Sigmoid colon (tissue), 7 donors: ENCODE measurements around the gene NUDT14. TPM values are rescaled to one million over a fixed set of nuclear protein-coding genes. Genes with fewer than 3 reads are reported as not detected.
A peak's percentile ranks its signal among the peaks of the same experiment; 100 is the strongest.

Source experiments
- DNase-seq: peaks from one replicate; pipeline ENCODE4 v3.0.0-alpha.2; 2019
- H3K27ac ChIP-seq, 4 donors: fragments of 200-600 bp; sonication (generic); one replicate each; pipeline ENCODE4 v1.5.1; 2016 to 2019; ENCODE audit warnings: mild to moderate bottlenecking in 1 of 4
- H3K27me3 ChIP-seq, 3 donors: fragments of 200-600 bp; sonication (generic); one replicate each; pipeline ENCODE4 v1.5.1; 2019; ENCODE audit warnings: mild to moderate bottlenecking in 1 of 3
- H3K36me3 ChIP-seq, 4 donors: fragments of 200-600 bp; sonication (generic); one replicate each; pipeline ENCODE4 v1.5.1; 2016 to 2019
- H3K4me1 ChIP-seq, 4 donors: fragments of 200-600 bp; sonication (generic); one replicate each; pipeline ENCODE4 v1.5.1; 2017 to 2019
- H3K4me3 ChIP-seq, 4 donors: fragments of 200-600 bp; sonication (generic); one replicate each; pipeline ENCODE4 v1.5.1; 2017 to 2019; ENCODE audit warnings: mild to moderate bottlenecking in 2 of 4, moderate library complexity in 1 of 4
- H3K9me3 ChIP-seq, 4 donors: fragments of 200-600 bp in 3 of 4; sonication (generic) in 3 of 4; one replicate each; pipeline versions ENCODE4 v1.5.1 to v1.6.1; 2013 to 2019
- EP300 ChIP-seq, 4 donors: sonication (generic); formaldehyde crosslinking; IDR thresholded peaks; one replicate each; pipeline ENCODE4 v1.6.1; 2017; ENCODE audit warnings: antibody characterized with exemption in 4 of 4
- POLR2A ChIP-seq, 2 donors: fragments of 450-650 bp; IDR thresholded peaks; one replicate each; pipeline ENCODE4 v1.6.1; 2016; ENCODE audit warnings: antibody characterized with exemption in 2 of 2, mild to moderate bottlenecking in 2 of 2, moderate library complexity in 2 of 2
- POLR2AphosphoS5 ChIP-seq, 4 donors: sonication (generic); formaldehyde crosslinking; IDR thresholded peaks; one replicate each; pipeline ENCODE4 v1.6.1; 2017; ENCODE audit warnings: antibody characterized with exemption in 4 of 4
- WGBS, 2 donors: extraction: QIAGEN DNeasy Blood & Tissue Kit; methylation state at CpG; one replicate each; pipeline ENCODE4 v1.1.7; 2013; 5-methylcytosine and 5-hydroxymethylcytosine counted together
- intact Hi-C: fragments of 100-400 bp; cut with DNase I; formaldehyde crosslinking; loops from one replicate; pipeline ENCODE4 v1.15.1; 2023
- polyA plus RNA-seq, 3 donors: library from polyadenylated mRNA; stranded (reverse); fragments of 200-250 nt; gene quantifications; one replicate each; pipeline ENCODE4 v1.2.3, GENCODE V29; 2013
- total RNA-seq, 4 donors: library from RNA; depleted of rRNA; stranded (reverse); fragments of >200 nt; gene quantifications; one replicate each; pipeline ENCODE4 v1.1.0, GENCODE V29; 2016
- TF ChIP-seq, protein P1 (sequence below), 4 experiments: fragments of 450-650 bp in 3 of 4; fragments of 200-600 bp in 1 of 4; IDR thresholded peaks; one replicate each; pipeline ENCODE4 v1.5.1; 2016 to 2019; ENCODE audit warnings: antibody characterized with exemption in 4 of 4, mild to moderate bottlenecking in 3 of 4, moderate library complexity in 2 of 4
- donor health status: healthy with polysubstance abuse.
- donor health status: Bipolar disorder and iron deficiency.
- donor health status: healthy.

The NUDT14 gene
- total and polyA plus RNA-seq, 7 donors = 4.1 to 47.4 (median 10.5) TPM

DNA sequence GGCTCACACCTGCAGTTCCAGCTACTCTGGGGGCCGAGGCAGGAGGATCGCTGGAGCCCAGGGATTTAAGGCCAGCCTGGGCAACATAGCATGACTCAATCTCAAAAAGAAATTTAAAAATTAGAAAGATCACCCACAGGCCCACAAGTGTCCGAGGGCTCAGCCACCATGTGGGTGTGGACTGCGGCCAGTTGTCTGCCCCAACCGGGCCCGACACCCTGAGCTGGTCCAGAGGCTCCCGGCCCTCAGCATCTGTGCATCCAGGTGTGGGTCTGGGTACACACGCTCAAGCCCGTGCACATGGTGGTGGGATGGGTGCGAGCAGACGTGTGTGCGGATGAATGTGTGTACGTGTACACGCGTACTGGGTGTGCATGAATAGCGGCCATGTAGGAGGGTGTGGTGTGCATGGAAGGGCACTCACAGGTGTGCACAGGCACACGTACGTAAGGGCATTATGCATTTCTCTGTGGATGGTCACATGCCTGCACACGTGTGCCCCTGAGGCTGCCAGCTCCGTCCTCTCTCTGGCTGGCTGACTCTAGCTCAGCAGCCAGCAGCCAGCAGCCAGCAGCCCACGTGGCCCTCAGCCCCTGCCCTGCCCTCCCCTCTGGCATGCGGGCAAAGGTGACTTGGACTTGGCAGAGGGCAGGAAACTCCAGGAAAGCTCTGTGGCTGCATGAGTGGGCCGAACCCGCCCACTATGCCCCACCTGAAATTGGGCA lies 23.3 kb upstream of the NUDT14 start:
- H3K9me3 ChIP-seq = no peaks in the 10 kb centered on the region
- TF ChIP-seq EP300 (IDR thresholded peaks at IDR 0.05) (no peak), POLR2A (IDR thresholded peaks at IDR 0.05) (no peak), POLR2AphosphoS5 (IDR thresholded peaks at IDR 0.05) (no peak)
- TF ChIP-seq, protein P1, sequence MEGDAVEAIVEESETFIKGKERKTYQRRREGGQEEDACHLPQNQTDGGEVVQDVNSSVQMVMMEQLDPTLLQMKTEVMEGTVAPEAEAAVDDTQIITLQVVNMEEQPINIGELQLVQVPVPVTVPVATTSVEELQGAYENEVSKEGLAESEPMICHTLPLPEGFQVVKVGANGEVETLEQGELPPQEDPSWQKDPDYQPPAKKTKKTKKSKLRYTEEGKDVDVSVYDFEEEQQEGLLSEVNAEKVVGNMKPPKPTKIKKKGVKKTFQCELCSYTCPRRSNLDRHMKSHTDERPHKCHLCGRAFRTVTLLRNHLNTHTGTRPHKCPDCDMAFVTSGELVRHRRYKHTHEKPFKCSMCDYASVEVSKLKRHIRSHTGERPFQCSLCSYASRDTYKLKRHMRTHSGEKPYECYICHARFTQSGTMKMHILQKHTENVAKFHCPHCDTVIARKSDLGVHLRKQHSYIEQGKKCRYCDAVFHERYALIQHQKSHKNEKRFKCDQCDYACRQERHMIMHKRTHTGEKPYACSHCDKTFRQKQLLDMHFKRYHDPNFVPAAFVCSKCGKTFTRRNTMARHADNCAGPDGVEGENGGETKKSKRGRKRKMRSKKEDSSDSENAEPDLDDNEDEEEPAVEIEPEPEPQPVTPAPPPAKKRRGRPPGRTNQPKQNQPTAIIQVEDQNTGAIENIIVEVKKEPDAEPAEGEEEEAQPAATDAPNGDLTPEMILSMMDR (IDR thresholded peaks at IDR 0.05) = no peak
- peaks cover 0 to 31% (median 27%) of the 10 kb centered on the region in 4 donors for H3K4me1 ChIP-seq
- peaks cover 16 to 34% (median 30%) of the 10 kb centered on the region in 3 donors for H3K27me3 ChIP-seq
- DNase-seq = no peak
- intact Hi-C loops = loop anchor here (5.0 to 10.0 kb wide), 2 partner anchors 78 to 320 kb away; partner anchors contain the start of gene TMEM121
- H3K4me3 ChIP-seq = no peak overlapping the region
- peaks cover 0 to 6% (median 0%) of the 10 kb centered on the region in 4 donors for H3K36me3 ChIP-seq
- 18 to 59% methylated on average over 24 of the region's 24 CpGs for WGBS, 2 donors
- H3K27ac ChIP-seq = no peak overlapping the region

- intact Hi-C loops = loop anchor here (1.0 to 10.0 kb wide), 3 partner anchors 79 to 321 kb away; partner anchors contain the start of gene TMEM121
- WGBS, 2 donors = 58 to 70% methylated on average over 6 of the region's 6 CpGs
- Histone ChIP-seq H3K27me3 (peaks cover 18 to 41% (median 37%) of the 10 kb centered on the region in 3 donors), H3K4me1 (peaks cover 0 to 31% (median 27%) of the 10 kb centered on the region in 4 donors), H3K27ac (no peak overlapping the region), H3K4me3 (no peak overlapping the region), H3K36me3 (no peaks in the 10 kb centered on the region), H3K9me3 (no peaks in the 10 kb centered on the region)
- DNase-seq = no peak
- TF ChIP-seq EP300 (IDR thresholded peaks at IDR 0.05) = no peak
- no peak for TF ChIP-seq POLR2A (IDR thresholded peaks at IDR 0.05)
- no peak for TF ChIP-seq POLR2AphosphoS5 (IDR thresholded peaks at IDR 0.05)
- TF ChIP-seq, protein P1 (IDR thresholded peaks at IDR 0.05) = no peak
Observed at GRCh38 chr14:105203701-105204100, 22.6 kb upstream of the NUDT14 start.

DNA sequence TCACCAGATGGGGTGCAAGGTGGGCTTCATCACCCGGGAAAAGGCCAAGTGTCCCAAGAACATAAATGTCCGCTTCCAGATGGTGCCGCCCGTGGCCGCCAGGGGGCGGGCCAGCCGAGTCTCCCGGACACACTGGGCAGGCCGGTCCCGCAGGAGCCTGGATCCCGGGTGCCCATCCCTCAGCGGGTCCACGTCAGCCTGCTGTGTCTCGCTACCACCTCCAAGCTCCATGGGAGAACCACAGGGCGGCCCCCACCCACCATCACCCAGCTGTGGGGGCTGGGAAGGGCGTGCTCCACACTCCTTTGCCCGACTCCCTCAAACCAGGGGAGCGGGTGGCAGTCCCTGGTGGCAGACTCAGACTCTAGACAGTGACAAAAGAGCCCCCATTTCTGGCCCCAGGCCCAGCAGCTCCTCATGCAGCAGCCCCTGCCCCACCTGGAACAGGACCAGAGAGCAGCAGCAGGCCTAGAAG lies 22.0 kb upstream of the NUDT14 start:
- Histone ChIP-seq H3K9me3 (no peaks in the 10 kb centered on the region), H3K4me1 (peaks cover 0 to 31% (median 27%) of the 10 kb centered on the region in 4 donors), H3K36me3 (no peaks in the 10 kb centered on the region), H3K27ac (no peak overlapping the region), H3K27me3 (peaks cover 18 to 47% (median 43%) of the 10 kb centered on the region in 3 donors), H3K4me3 (no peak overlapping the region)
- no peak for TF ChIP-seq POLR2A (IDR thresholded peaks at IDR 0.05)
- TF ChIP-seq, protein P1 (IDR thresholded peaks at IDR 0.05) = peak; percentile 38 to 97 (median 82)
- intact Hi-C loops = loop anchor here (1.0 to 10.0 kb wide), 3 partner anchors 79 to 322 kb away; partner anchors contain the start of gene TMEM121
- 3 to 9% methylated on average over 18 of the region's 18 CpGs for WGBS, 2 donors
- peak; percentile 87 for DNase-seq

DNA sequence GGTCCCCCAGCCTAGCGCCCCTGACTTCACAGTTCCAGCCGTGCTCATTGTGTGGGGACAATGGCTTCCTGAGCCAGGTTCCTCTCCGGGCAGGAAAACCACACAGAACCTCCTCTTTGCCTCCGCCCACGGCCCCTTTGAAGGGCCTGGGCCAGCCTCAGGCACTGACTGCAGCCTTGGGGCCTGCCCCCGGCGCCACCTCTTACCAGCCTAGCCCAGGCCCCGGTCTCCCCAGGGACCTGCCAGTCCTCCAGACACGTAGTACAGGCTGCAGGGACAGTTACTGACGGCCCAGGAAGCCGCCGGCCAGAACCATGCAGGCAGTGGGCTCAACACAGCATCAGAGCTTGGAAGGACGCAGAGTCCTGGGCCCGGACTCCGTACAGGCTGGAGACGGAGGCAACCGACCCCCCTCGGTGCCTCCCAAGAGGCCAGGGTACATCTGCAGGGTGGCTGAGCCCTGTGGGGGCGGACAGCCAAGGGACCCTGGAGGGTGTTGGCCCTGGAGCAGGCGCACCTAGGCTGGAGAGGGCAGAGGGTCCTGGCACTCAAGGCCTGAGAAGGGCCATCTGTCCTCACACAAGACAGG lies 20.9 kb upstream of the NUDT14 start:
- H3K4me1 ChIP-seq = peaks cover 0 to 34% (median 32%) of the 10 kb centered on the region in 4 donors
- peaks cover 25 to 58% (median 54%) of the 10 kb centered on the region in 3 donors for H3K27me3 ChIP-seq
- intact Hi-C loops = loop anchor here (5.0 to 10.0 kb wide), 2 partner anchors 80 to 323 kb away; partner anchors contain the start of gene TMEM121
- DNase-seq = no peak
- peak overlapping the region in 2 of 4 donors; percentile 7 to 27 for H3K27ac ChIP-seq
- no peaks in the 10 kb centered on the region for H3K9me3 ChIP-seq
- TF ChIP-seq POLR2AphosphoS5 (IDR thresholded peaks at IDR 0.05) = no peak
- no peak for TF ChIP-seq POLR2A (IDR thresholded peaks at IDR 0.05)
- TF ChIP-seq EP300 (IDR thresholded peaks at IDR 0.05) = no peak
- TF ChIP-seq, protein P1 (IDR thresholded peaks at IDR 0.05) = no peak
- WGBS, 2 donors = 43 to 56% methylated on average over 20 of the region's 20 CpGs
- no peaks in the 10 kb centered on the region for H3K36me3 ChIP-seq
- H3K4me3 ChIP-seq = no peak overlapping the region
